Activated CD4-positive, alpha-beta T cell treated with anti-CD3 and anti-CD28 coated beads, Interleukin-2, amount 50 U/mL, for 1 hour (primary cell): ENCODE results near the gene SYNPR.

Experiments used
- DNase-seq: peaks from one replicate; pipeline ENCODE4 v3.0.0-alpha.2; 2020

The SYNPR gene

DNA sequence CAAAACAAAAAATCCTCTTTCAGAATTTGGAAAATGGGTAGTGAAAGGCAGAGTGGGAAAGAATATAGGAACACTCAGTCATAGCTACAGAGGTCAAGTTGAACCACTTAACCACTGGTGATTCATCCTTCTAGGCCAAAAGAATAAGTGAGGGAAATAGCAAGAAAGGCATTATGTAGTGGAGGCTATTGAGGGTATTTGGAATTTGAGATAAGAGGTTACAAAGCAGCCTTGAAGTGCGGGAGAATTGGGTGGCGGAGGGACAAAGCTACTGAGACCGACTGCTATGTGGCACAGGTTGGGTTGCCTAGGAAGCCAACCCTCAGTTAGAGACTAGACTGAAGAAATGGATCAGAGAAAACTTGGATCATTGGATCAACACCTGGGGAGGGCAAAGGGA, 109.5 kb downstream of the SYNPR start:
- DNase-seq = no peak

- no peak for DNase-seq
Measured at GRCh38 chr3:63390710-63391230, 112.7 kb downstream of the SYNPR start.

DNA sequence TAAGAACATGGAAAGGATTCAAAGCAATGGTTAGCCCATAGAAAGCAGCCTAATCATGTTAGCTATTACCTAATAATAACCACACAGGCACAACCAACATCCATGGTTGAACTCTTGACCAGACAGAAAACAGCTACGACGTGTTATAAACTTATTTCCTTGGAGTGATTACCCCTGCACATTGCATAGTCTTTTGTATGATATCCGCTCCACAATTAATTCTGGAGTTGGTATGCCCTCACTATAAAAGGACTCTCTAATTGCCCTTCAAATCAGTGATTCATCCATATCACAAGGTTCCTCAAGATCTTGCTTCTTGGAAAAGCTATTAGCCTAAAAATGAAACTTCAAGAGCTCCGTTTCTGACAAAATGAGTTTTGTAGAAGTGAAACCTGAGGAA, 117.9 kb downstream of the SYNPR start:
- no peak for DNase-seq

GRCh38 chr3:63400246-63400860, 122.2 kb downstream of the SYNPR start:
- no peak for DNase-seq

DNA sequence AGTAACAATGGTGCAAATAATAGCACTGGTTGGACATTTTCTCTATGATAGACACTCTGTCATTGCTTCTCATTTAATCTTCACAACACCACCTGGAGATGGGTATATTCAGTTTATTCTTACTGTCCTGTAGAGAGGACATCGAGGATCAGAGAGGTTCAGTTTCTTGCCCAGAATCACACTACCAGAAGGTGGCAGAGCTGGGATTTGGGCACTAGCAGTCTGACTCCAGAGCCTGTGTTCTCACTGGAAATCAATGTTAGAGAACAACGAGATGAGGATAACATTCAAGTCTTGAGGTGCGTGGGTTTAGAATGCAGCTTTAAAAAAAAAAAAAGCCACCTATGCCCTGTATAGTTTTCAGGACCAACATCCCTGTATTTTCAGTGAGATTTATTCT, 127.8 kb downstream of the SYNPR start:
- DNase-seq = no peak

- DNase-seq = no peak
Measured at GRCh38 chr3:63413523-63413922, 135.4 kb downstream of the SYNPR start.

- no peak for DNase-seq
Measured at GRCh38 chr3:63414607-63415006, 136.5 kb downstream of the SYNPR start.

GRCh38 chr3:63429905-63430304, 151.8 kb downstream of the SYNPR start:
- DNase-seq = no peak

DNA sequence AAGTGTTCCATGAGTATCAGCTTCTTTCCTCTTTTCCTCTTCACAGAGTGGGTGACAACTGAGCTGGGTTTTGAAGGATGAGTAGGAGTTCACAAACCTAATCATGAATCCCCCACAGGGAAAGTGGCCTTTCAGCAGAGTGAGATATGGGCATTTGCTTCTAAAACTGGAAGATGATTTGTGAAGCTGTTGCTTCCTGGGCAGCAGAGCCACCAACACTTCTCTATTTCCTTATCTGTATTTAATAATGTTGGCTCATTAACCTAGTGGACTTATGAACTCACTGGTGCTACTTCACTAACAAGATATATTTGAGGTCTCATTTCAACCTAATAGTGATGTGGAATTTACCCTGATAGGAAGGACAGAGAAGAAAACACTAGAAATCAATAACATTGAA, 152.8 kb downstream of the SYNPR start:
- DNase-seq = no peak

GRCh38 chr3:63437858-63438257, 159.8 kb downstream of the SYNPR start:
- DNase-seq = no peak

DNA sequence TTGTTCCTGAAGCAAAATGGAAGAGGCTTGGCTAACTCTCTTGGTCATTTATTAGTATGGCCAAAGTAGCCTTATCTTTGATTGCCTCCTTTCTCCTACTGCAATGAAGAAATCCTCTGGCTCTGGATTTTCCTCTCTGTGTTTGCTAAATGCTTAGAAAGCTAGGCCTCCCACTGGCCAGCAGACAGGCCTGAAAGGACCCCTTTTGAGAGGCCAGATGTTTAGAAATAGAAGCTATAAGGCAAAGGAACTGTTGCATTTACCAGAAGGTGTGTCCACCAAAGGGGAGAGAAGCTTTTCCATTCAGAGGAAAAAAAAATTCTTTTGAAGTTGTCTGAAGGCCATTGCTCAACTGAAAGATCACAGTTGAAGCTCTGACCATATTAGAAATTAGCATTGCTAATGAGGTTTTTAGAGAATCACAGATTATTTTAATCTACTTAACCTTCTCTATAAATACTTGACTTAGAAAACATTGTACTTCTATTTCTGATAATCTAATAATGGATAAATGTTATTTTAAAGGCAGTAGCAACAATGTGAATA, 160.8 kb downstream of the SYNPR start:
- no peak for DNase-seq

DNA sequence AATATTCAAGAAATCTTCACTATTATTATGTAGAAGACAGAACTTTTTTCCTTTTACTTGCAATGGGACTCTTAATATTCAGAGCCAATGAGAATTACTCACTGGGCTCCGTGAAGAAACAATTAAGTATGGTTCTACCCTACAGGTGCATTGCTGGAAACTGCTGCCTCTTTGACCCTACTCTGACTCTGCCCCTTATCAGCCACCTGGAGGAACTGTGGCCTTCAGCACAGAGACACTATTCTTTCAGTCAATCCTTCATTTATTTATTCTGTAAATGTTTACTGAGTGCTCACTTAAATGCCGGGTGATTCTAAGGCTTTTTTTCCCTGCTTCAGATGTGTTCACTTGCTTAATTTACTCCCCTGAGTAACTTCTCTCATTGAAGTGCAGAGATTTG, 163.2 kb downstream of the SYNPR start:
- no peak for DNase-seq

DNA sequence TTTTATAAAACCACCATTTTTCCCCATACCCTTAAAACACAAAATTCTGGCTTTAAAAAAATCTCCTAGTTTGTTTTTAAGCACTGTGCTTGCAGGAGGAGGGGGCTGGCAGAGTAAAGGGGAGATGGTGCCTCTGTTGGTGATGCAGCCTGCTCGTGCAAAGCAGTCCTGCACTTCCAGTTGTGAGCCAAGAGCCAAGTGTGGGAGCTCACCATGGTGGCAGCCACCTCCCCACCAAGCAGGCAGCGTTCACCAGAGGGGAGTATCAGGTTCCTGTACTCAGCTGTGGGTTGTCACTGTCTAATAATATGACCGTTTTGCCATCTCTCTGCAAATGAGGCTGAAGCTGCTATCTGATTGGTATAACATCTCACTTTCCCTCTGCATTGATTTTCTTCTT, 164.8 kb downstream of the SYNPR start:
- DNase-seq = no peak

GRCh38 chr3:63450023-63450422, 171.9 kb downstream of the SYNPR start:
- DNase-seq = no peak

DNA sequence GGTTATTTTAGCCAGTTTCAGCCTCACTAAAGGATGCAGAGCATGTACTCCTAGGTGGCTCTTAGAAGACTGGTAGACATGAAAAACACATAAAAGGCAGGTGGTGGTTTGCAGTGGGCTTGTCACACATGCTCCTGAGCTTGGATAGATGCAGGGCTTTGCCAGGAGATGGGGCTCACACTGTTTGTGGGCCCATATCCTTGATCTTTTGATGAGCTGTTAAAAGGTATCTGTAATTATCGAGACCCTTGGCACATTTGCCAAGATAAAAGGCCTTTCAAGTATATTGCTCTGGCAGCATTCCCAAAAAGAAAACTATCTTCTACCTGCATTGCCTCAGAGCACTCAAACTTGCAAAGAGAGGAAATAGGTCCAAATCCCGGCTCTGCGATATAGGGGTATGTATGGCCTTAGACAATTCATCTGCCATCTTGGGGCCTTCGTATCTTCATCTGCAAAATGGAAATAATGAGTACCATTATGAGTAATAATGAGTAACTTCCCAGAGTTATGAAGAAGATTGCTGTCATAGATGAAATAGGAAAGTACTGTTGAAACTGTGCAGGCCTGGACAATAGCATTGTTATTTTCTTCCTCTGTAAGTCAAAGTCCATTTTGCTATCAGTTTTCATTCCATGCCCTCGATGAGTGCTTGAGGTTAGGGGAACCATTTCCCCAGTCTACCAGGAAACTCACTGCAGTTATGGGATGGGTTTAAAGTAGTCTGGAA, 172.7 kb downstream of the SYNPR start:
- DNase-seq = no peak

DNA sequence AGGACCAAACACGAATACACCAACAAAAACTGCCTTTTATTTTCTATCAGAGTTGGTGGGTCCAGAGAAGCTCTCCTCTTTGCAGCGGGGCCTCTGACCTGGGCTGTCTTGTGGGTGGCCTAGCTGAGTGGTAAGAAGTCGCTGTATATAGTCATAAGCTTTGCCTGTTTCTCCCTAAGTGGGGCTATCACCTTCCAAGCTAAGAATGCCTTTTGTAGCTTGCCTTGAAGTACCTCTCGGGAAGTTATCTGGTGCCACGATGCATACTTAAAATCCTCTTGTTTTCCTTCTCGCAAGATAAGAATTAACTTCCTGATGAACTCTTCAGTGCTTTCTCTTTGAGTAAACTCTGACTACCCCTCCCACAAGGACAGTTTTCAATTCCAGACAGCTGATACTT, 178.8 kb downstream of the SYNPR start:
- DNase-seq = no peak

DNA sequence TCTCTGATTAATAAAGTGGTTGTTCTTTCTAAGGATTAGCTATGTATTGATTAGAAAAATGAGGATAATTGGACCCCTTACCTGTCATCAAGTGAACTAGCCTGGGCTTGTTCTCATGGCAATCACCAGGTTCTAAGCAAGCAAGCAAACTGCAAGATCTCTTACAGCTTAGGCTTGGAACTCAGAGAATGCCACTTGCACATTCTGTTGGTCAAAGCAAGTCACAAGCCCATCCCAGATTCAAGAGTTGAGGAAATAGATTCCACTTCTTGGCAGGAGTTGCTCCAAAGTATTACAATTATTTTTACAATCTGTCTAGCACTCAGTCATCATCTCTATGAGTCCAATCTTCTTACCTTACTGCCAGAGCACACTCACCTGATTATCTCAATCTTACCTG, 180.3 kb downstream of the SYNPR start:
- DNase-seq = no peak

GRCh38 chr3:63462732-63463131, 184.6 kb downstream of the SYNPR start:
- DNase-seq = no peak

DNA sequence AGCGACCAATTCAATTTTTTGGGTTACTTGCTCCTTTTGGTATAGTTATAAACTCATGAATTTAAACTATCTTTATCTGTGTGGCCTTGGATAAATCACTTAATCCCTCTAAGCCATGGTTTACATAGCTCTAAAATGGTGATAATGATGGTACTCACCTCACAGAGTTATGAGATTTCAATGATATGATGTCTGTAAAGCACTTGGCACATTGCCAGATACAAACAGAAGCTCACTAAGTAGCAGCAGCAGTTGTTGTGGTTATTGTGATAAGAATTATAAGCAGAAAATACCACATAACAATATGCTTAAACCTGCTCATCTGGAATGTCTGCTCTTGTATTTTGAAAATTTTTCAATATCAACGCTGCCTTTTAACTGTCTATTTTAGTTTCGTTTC, 189.3 kb downstream of the SYNPR start:
- DNase-seq = no peak

DNA sequence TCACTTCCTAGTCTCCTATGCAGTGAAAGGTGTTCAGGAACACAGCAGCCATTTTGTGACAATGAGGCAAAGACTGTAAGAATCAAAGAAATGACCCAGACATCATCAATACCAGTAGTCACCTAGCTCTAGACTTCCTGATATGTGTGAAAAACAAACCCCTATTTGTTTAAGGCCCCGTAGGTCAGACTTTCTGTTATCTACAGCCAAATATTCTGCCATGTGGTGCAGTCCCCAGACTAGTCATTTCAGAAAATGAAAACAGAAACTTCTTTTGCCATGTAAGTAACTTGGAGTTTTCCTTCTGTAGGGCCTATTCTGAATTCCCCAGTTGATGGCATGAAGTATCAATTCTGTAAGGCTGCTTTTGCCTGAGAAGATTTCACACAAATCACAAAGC, 192.6 kb downstream of the SYNPR start:
- no peak for DNase-seq

GRCh38 chr3:63471781-63472180, 193.7 kb downstream of the SYNPR start:
- no peak for DNase-seq

DNA sequence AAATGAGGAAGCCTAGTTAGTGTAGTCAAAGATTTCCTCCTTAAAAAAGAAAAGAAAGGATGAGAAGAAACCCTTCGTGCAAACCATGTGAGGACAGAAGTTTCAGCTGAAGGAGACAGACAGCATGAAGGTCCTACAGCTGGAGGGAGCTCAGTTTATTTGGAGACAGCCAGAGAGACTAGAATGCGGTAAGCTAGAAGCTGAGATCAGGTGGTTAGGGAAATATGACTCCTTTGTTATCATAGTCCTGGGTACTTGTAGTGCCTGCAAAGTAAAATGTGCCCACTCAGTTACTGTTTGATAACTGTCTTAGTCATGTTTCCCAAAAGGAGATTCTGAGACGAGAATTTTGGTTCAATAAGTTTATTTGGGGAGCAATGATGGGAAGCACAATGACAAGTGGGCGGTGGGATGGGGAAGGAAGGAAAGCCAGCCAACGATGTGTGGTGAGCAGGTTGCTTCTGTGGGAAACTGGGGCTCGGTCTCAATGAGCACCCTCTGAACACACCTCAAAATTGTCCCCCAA, 195.6 kb downstream of the SYNPR start:
- DNase-seq = no peak

- no peak for DNase-seq
Measured at GRCh38 chr3:63474828-63475518, 196.9 kb downstream of the SYNPR start.
